ENCODE results near the gene PRRC2B. TPM values are rescaled to one million over a fixed set of nuclear protein-coding genes. Genes with fewer than 3 reads are reported as not detected.
A peak's percentile ranks its signal among the peaks of the same experiment; 100 is the strongest.

PRRC2B gene
- total and polyA plus RNA-seq, 2 of the 13 experiments (the other 11 are each of a cell fraction or from before 2014, with no cell fraction given): 20.8 to 37.4 TPM

- TF ChIP-seq RARG (CRISPR knock-in tag; IDR thresholded peaks at IDR 0.05; ENCODE audit: low read depth) (no peak), ZBTB39 (CRISPR knock-in tag; IDR thresholded peaks at IDR 0.05) (peak; percentile 30; the same call in 1 of the 2 replicates), MED13 (CRISPR knock-in tag; IDR thresholded peaks at IDR 0.05) (no peak), ZNF768 (CRISPR knock-in tag; IDR thresholded peaks at IDR 0.05) (no peak), NR0B2 (CRISPR knock-in tag; IDR thresholded peaks at IDR 0.05) (no peak), ARID5B (CRISPR knock-in tag; IDR thresholded peaks at IDR 0.05) (peak; percentile 87), HNRNPL (IDR thresholded peaks at IDR 0.05; ENCODE audit: low read depth, low read length) (0 out of 2 replicates have a peak, but pooled peaks have one; percentile 60), SRF (IDR thresholded peaks at IDR 0.05; ENCODE audit: low read depth, low read length) (no peak), ZNF224 (CRISPR knock-in tag; IDR thresholded peaks at IDR 0.05) (no peak), RXRA (CRISPR knock-in tag; IDR thresholded peaks at IDR 0.05) (peak; percentile 75), CENPT (CRISPR knock-in tag; IDR thresholded peaks at IDR 0.05; ENCODE audit: low read depth) (no peak), SP140L (CRISPR knock-in tag; IDR thresholded peaks at IDR 0.05; ENCODE audit: borderline replicate concordance) (no peak), GLMP (CRISPR knock-in tag; IDR thresholded peaks at IDR 0.05; ENCODE audit: borderline replicate concordance) (no peak), ARHGAP35 (CRISPR knock-in tag; IDR thresholded peaks at IDR 0.05; ENCODE audit: borderline replicate concordance) (no peak), SMARCC2 (IDR thresholded peaks at IDR 0.05) (no peak), ZNF282 (IDR thresholded peaks at IDR 0.05; ENCODE audit: partially characterized antibody) (no peak), ZNF878 (CRISPR knock-in tag; IDR thresholded peaks at IDR 0.05) (peak; percentile 72), ZNF598 (CRISPR knock-in tag; IDR thresholded peaks at IDR 0.05; ENCODE audit: borderline replicate concordance) (peak; percentile 31; the same call in 1 of the 2 replicates), TGIF2 (CRISPR knock-in tag; IDR thresholded peaks at IDR 0.05) (no peak), ZNF296 (CRISPR knock-in tag; conservative IDR thresholded peaks at IDR 0.05) (no peak)
Observed at GRCh38 chr9:131545003-131545785, 151.3 kb downstream of the PRRC2B start, which contains the start of gene PRRT1B (continued).
